ENCODE data around the gene ZNF446.
"Not testable (repeated sequence)": the region's sequence is repeated elsewhere in the genome, so short reads cannot be mapped to it uniquely, and the experiment has no call there.

Gene ZNF446

DNA sequence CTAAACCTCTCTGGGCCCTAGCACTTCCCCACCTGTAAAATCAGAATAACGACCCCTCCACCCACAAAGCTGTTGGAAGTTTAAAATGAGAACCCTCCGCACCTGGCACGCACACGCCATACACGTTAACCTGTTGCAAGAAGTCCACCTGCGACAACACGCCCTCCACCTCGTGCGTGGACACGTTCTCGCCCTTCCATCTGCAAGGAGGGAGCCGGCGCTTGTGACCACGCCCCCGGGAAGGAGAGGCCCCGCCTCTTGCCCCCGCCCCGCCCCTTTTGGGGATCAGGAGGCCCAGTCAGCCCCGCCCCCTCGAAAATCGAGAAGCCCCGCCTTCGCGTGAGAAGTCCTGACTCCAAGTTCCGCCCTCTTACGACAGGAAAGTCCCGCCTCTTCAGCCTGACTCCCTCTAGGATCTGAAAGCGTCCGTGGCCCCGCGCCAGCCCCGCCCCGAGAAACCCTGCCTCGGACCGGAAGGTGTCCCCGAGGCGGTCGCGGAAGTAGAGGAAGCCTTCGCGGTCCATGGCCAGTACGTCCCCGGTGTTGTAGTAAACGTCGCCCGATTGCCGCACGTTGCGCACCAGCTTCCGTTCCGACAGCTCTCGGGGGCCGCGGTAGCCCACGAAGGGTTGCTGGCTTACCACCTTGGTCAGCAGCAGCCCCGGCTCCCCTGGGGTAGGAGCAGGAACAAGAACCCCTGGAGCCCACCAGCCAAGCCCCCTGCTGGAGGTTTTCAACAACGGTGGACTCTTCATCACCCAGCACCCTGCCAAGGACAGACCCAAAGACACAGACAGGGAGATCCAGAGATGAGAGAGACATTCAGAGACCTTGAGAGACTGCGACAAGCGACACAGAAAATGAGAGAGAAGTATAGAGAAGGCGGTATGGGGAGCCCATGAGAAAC is 23.1 kb downstream of the ZNF446 start:
- peak; percentile 94 to 99 for DNase-seq (ENCODE audit: low read depth in 1 of 2, low spot score in 1 of 2)

DNA sequence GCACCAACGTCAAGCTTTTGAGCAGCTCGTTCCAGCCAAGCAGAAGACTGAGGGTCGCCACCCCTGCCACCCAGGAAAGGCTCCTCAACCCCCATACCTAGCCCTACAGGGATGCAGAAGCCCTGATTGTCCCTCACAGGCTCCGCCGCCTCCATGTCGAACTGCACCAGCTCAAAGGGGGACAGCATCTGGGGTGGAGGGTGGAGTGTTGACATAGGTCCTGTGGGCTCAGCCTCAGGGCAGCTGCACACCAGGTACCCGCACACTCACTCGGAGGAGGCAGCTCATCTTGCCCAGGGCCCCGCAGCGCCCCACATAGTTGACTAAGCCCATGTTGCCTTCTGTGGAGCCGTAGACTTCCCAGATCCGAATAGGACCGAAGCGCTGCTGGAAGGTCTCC is 24.1 kb downstream of the ZNF446 start:
- DNase-seq (ENCODE audit: low read depth in 1 of 2, low spot score in 1 of 2) = no peak

- not testable (repeated sequence) for DNase-seq (ENCODE audit: low read depth in 1 of 2, low spot score in 1 of 2)
These were observed 31.6 kb downstream of the ZNF446 start for GRCh38 chr19:58507602-58508223.

DNA sequence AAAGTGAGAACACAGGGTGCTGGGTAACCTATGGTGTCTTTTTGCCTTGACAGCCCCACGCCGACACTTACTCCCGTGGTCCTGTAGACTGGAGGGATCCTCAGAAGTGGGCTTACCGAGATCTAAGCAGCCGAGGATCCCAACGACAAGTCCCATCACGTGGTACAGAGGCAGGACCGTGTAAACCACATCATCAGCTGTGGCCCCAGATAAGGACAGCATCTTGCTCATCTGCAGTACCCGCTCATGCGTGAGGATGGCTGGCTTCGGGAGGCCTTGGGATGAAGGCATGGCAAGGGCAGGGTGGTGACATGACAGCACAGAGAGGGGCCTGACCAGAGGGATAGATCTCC is 33.6 kb downstream of the ZNF446 start:
- DNase-seq (ENCODE audit: low read depth in 1 of 2, low spot score in 1 of 2) = no peak

GRCh38 chr19:58510084-58510862 is 34.1 kb downstream of the ZNF446 start:
- no peak for DNase-seq (ENCODE audit: low read depth in 1 of 2, low spot score in 1 of 2)

DNA sequence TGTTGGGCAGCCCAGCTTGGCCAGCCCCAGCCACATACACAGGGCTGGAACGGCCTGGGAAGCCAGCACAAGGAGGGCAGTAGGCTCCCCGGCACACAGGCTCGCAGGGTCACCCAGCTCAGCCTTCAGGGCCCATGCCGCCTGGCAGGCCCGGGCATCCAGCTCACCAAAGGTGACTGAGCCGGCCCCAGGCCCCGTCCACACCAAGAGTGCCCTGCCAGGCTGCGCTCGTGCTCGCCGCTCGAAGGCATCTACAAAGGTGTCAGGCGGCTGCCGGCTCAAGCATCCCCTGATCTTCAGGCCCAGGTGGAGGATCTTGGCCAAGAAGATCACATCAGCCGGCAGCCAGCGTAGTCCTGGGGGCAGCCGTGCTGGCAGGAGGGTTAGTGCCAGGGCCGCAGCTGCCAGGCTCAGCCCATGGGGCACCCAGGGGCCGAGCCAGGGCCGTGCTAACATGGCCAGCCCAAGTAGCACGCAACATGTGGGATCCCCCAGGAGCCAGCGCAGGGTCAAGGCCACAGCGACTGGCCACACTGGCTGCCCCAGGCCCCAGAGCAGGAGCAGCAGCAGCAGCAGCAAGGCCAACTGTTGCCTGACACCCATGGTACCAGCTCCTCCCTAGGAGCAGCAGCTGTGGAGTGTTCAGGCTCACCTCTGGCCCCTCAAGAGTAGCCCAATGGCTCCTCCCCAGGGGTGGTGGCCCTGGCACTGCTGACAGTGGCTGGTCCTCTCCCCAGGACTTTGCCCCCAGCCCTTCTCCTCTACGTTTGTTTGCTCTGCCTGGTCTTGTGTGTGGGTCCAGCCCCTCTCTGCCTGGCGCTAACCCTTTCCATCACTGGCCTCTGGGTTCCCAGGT is 35.4 kb downstream of the ZNF446 start, which contains the start of gene SLC27A5:
TSS of gene SLC27A5 (minus strand) at position 640 of the 856 bp plus-strand sequence. CDS start at position 603, 37 bp downstream.
- no peak for DNase-seq (ENCODE audit: low read depth in 1 of 2, low spot score in 1 of 2)

GRCh38 chr19:58513213-58513693 is 37.1 kb downstream of the ZNF446 start:
- DNase-seq (ENCODE audit: low read depth in 1 of 2, low spot score in 1 of 2) = no peak

GRCh38 chr19:58513694-58514563 is 37.8 kb downstream of the ZNF446 start:
- DNase-seq (ENCODE audit: low read depth in 1 of 2, low spot score in 1 of 2) = peak; percentile 90 to 92

- no peak for DNase-seq (ENCODE audit: low read depth in 1 of 2, low spot score in 1 of 2)
These were observed 38.4 kb downstream of the ZNF446 start for GRCh38 chr19:58514564-58515022.

GRCh38 chr19:58515259-58515658 is 39.1 kb downstream of the ZNF446 start:
- no peak for DNase-seq (ENCODE audit: low read depth in 1 of 2, low spot score in 1 of 2)

GRCh38 chr19:58516246-58516836 is 40.2 kb downstream of the ZNF446 start:
- no peak for DNase-seq (ENCODE audit: low read depth in 1 of 2, low spot score in 1 of 2)

DNA sequence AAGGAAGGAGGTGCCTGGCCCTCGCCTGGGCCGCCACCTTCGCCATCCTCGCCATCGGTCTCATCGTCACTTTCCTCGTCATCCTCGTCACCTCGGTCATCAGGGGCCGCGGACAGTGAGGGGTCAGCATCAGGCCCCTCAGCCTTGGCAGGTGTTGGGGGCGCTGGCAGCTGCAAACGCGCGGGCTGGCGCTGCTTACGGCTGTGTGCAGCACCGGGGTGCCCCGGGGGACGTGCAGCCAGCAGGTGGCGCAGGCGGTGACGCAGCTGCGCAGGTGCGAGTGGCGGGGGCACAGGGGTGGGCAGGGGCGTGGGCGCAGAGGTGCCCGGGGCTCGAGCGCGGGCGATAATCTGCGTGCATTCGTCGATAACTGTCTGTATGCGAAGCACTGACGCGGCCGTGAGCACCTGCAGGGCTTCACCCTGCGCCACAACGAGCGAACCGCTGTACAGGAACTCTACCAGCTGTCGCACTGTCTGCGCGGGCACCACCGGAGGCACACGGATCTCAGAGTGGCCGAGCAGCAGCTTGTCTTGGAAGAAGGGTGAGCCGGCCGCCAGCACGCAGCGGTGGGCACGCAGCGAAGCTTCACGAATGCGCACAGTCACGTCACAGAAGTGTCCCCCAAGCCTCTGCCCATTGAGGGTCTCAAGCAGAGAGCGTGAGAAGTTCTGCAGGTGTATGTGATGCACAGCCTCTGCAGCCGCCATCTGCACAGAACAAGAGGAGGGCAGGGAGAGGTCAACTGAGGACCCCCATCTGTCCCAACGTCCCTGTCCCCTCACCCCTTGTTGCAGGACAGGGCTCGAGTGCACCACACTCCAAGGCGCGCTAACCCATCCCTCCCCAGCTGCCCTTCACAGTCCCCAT is 41.0 kb downstream of the ZNF446 start:
- no peak for DNase-seq (ENCODE audit: low read depth in 1 of 2, low spot score in 1 of 2)

- DNase-seq (ENCODE audit: low read depth in 1 of 2, low spot score in 1 of 2) = no peak
These were observed 42.3 kb downstream of the ZNF446 start for GRCh38 chr19:58518256-58519086.

GRCh38 chr19:58519087-58519354 is 42.9 kb downstream of the ZNF446 start:
- DNase-seq (ENCODE audit: low read depth in 1 of 2, low spot score in 1 of 2) = no peak

DNA sequence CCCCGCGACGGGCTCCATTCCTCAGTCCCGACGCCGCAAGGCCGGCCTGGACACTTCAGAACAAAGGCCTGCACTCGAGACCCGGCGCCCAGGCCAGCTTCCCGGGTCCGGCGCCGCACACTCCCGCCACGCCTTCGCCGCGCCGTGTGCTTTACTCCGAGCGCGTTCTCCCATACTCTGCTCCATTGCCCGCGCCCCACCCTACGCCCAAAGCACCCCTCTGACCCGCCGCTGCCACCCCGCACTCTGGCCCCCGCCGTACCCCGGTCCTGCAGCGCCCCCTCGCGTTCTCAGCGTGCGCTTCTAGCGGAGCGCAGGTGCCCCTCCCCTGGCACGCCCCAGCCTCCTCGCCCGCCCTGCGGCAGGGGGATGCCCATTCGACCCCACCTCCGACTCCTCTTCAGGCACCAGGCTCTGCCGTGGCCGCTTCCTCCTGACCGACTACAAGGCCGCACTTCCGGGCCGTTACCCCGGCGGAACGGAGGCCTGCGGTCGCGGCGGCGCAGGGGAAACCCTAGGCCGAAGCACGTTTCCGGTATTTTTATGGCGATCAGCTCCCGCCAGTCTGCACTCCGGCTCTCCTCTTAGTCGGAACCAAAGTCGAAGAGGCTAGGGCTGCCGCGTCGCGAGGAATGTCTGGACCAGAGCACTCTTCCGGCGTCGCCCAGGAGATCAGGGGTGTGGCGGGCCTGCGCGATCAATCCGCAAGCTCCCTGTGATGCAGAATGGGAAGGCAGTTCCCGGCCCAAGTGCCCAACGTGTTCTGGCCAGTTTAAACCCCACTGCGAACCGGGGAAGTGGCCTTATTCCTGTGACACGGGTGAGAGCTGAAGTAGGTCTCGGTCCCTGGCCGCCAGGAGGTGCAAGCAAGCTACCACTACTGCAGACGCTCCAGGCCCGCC is 43.5 kb downstream of the ZNF446 start, which contains the start of gene ZBTB45:
TSS of gene ZBTB45 (minus strand) at position 456 of the 902 bp plus-strand sequence. CDS start 2,137 bp downstream, outside the sequence.
- DNase-seq (ENCODE audit: low read depth in 1 of 2, low spot score in 1 of 2) = peak; percentile 81 to 90

DNA sequence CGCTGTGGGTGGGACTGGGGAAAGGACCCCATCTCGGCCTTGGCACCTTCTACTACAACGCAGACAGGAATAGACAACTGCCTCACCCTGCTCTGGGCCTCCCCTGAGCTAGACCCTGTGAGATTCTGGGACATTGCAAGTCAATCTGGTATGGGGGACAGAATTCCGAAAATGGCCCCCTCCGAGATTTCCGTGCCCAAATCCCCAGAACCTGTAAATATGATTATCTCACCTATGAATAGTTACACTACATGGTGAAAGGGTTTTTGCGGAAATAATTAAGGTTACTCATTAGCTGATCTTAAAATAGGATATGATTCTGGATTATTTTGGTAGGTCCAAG is 44.1 kb downstream of the ZNF446 start:
- no peak for DNase-seq (ENCODE audit: low read depth in 1 of 2, low spot score in 1 of 2)

Measured in activated CD4-positive, alpha-beta T cell treated with anti-CD3 and anti-CD28 coated beads, Interleukin-2, amount 50 U/mL, for 24 hours (primary cell).